GM23338 (cell line): ENCODE results near the gene NSL1.

Experiments used
- CREB1 ChIP-seq: fragments of 250-450 bp; sonication (Bioruptor Pico); IDR thresholded peaks from 2 replicates; pipeline ENCODE4 v1.5.0; 2020; ENCODE audit warnings: low read depth, mild to moderate bottlenecking, moderate library complexity
- EZH2 ChIP-seq: fragments of 200-600 bp; sonication (generic); IDR thresholded peaks from one replicate; pipeline ENCODE4 v1.8.0; 2017; ENCODE audit warnings: antibody characterized with exemption, mild to moderate bottlenecking, low read depth; ENCODE audit not compliant: unreplicated experiment
- JUNB ChIP-seq: IDR thresholded peaks from one replicate; pipeline ENCODE4 v1.6.1; 2016; ENCODE audit warnings: antibody characterized with exemption; ENCODE audit not compliant: unreplicated experiment
- NANOG ChIP-seq: IDR thresholded peaks from 2 replicates; pipeline ENCODE4 v1.6.1; 2016; ENCODE audit warnings: antibody characterized with exemption, borderline replicate concordance
- POLR2AphosphoS5 ChIP-seq: IDR thresholded peaks from 2 replicates; pipeline ENCODE4 v1.6.1; 2016; ENCODE audit warnings: antibody characterized with exemption, low read depth
- ZNF114 ChIP-seq: fragments of 250-450 bp; sonication (Bioruptor Pico); IDR thresholded peaks from 2 replicates; pipeline ENCODE4 v1.5.0; 2020; ENCODE audit warnings: mild to moderate bottlenecking, moderate library complexity
- TF ChIP-seq, protein P1 (sequence below), 2 experiments: fragments of 200-600 bp in 1 of 2; sonication (generic) in 1 of 2; conservative IDR thresholded peaks; 2 replicates each; pipeline versions ENCODE4 v1.5.1 to v1.6.1; 2016 to 2017; ENCODE audit warnings: antibody characterized with exemption in 2 of 2, low read depth in 2 of 2, mild to moderate bottlenecking in 2 of 2, moderate library complexity in 1 of 2
- TF ChIP-seq, protein P2 (sequence below): IDR thresholded peaks from one replicate; pipeline ENCODE4 v1.6.1; 2018; ENCODE audit warnings: antibody characterized with exemption; ENCODE audit not compliant: unreplicated experiment

DNA sequence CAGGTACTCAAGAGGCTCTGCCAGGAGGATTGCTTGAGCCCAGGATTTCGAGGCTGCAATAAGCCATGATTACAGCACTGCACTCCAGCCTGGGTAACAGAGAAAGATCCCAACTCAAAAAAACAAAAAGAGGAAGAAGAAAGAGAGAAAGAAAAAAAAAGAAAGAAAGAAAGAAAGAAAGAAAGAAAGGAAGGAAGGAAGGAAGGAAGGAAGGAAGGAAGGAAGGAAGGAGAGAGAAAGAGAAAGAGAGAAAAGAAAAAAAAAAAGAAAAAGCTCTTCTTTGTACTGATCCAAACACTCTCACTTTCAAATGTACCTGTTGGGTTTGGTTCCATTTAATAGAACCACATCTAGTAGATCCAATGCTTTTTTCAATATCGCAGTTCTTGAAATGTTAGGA, 103.8 kb downstream of the NSL1 start:
- TF ChIP-seq, protein P1, sequence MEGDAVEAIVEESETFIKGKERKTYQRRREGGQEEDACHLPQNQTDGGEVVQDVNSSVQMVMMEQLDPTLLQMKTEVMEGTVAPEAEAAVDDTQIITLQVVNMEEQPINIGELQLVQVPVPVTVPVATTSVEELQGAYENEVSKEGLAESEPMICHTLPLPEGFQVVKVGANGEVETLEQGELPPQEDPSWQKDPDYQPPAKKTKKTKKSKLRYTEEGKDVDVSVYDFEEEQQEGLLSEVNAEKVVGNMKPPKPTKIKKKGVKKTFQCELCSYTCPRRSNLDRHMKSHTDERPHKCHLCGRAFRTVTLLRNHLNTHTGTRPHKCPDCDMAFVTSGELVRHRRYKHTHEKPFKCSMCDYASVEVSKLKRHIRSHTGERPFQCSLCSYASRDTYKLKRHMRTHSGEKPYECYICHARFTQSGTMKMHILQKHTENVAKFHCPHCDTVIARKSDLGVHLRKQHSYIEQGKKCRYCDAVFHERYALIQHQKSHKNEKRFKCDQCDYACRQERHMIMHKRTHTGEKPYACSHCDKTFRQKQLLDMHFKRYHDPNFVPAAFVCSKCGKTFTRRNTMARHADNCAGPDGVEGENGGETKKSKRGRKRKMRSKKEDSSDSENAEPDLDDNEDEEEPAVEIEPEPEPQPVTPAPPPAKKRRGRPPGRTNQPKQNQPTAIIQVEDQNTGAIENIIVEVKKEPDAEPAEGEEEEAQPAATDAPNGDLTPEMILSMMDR (conservative IDR thresholded peaks at IDR 0.05; ENCODE audit: low read depth in 2 of 2), result no peak
- no peak for TF ChIP-seq EZH2
- no peak for TF ChIP-seq ZNF114
- TF ChIP-seq JUNB, result no peak
- no peak for TF ChIP-seq CREB1 (CRISPR knock-in tag)
- TF ChIP-seq POLR2AphosphoS5, result no peak
- no peak for TF ChIP-seq NANOG
- TF ChIP-seq, protein P2, sequence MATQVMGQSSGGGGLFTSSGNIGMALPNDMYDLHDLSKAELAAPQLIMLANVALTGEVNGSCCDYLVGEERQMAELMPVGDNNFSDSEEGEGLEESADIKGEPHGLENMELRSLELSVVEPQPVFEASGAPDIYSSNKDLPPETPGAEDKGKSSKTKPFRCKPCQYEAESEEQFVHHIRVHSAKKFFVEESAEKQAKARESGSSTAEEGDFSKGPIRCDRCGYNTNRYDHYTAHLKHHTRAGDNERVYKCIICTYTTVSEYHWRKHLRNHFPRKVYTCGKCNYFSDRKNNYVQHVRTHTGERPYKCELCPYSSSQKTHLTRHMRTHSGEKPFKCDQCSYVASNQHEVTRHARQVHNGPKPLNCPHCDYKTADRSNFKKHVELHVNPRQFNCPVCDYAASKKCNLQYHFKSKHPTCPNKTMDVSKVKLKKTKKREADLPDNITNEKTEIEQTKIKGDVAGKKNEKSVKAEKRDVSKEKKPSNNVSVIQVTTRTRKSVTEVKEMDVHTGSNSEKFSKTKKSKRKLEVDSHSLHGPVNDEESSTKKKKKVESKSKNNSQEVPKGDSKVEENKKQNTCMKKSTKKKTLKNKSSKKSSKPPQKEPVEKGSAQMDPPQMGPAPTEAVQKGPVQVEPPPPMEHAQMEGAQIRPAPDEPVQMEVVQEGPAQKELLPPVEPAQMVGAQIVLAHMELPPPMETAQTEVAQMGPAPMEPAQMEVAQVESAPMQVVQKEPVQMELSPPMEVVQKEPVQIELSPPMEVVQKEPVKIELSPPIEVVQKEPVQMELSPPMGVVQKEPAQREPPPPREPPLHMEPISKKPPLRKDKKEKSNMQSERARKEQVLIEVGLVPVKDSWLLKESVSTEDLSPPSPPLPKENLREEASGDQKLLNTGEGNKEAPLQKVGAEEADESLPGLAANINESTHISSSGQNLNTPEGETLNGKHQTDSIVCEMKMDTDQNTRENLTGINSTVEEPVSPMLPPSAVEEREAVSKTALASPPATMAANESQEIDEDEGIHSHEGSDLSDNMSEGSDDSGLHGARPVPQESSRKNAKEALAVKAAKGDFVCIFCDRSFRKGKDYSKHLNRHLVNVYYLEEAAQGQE, result no peak
